Liver (tissue), 9 donors: ENCODE measurements around the gene VWA7. TPM values are rescaled to one million over a fixed set of nuclear protein-coding genes. Genes with fewer than 3 reads are reported as not detected.

ENCODE experiments used
- DNase-seq: peaks from one replicate; pipeline ENCODE4 v3.0.0-alpha.2; 2017; ENCODE audit warnings: low spot score
- H3K27ac ChIP-seq, 2 donors: one replicate each; pipeline ENCODE4 v1.7.0; 2013; ENCODE audit warnings: inconsistent platforms in 2 of 2, low read length in 2 of 2, control low read depth in 1 of 2, low read depth in 1 of 2, mild to moderate bottlenecking in 1 of 2
- H3K27me3 ChIP-seq, 4 donors: one replicate each; pipeline versions ENCODE4 v1.6.1 to v1.7.0; 2013; ENCODE audit warnings: low read length in 3 of 4, inconsistent platforms in 1 of 4, mild to moderate bottlenecking in 1 of 4, moderate library complexity in 1 of 4; ENCODE audit not compliant: control insufficient read depth in 4 of 4, insufficient read depth in 4 of 4
- H3K36me3 ChIP-seq, 4 donors: one replicate each; pipeline versions ENCODE4 v1.6.1 to v1.7.0; 2013; ENCODE audit warnings: low read length in 3 of 4, mild to moderate bottlenecking in 3 of 4, low read depth in 1 of 4, moderate library complexity in 1 of 4; ENCODE audit not compliant: control insufficient read depth in 4 of 4, insufficient read depth in 3 of 4
- H3K4me1 ChIP-seq, 4 donors: one replicate each; pipeline versions ENCODE4 v1.6.1 to v1.7.0; 2013; ENCODE audit warnings: low read length in 3 of 4, mild to moderate bottlenecking in 3 of 4, moderate library complexity in 1 of 4; ENCODE audit not compliant: control insufficient read depth in 4 of 4, insufficient read depth in 4 of 4
- H3K4me3 ChIP-seq, 3 donors: one replicate each; pipeline versions ENCODE4 v1.6.1 to v1.7.0; 2013; ENCODE audit warnings: low read length in 3 of 3, control low read depth in 1 of 3, low read depth in 1 of 3, mild to moderate bottlenecking in 1 of 3
- H3K9ac ChIP-seq, 2 donors: one replicate each; pipeline ENCODE4 v1.7.0; 2013; ENCODE audit warnings: low read length in 2 of 2, mild to moderate bottlenecking in 2 of 2, moderate library complexity in 2 of 2, control low read depth in 1 of 2, low read depth in 1 of 2
- H3K9me3 ChIP-seq, 4 donors: one replicate each; pipeline versions ENCODE4 v1.6.1 to v1.7.0; 2013; ENCODE audit warnings: low read length in 3 of 4; ENCODE audit not compliant: control insufficient read depth in 4 of 4
- EGR1 ChIP-seq, 2 donors: IDR thresholded peaks; 2 replicates each; pipeline ENCODE4 v1.6.1; 2016 to 2018; ENCODE audit warnings: antibody characterized with exemption in 2 of 2, low read depth in 2 of 2
- FOXA1 ChIP-seq: IDR thresholded peaks from 2 replicates; pipeline ENCODE4 v1.6.1; 2016; ENCODE audit warnings: antibody characterized with exemption
- GABPA ChIP-seq, 2 donors: IDR thresholded peaks in 1 of 2; conservative IDR thresholded peaks in 1 of 2; 2 replicates each; pipeline ENCODE4 v1.6.1; 2016; ENCODE audit warnings: antibody characterized with exemption in 2 of 2, mild to moderate bottlenecking in 1 of 2, moderate library complexity in 1 of 2
- HNF4A ChIP-seq, 2 donors: conservative IDR thresholded peaks; 2 replicates each; pipeline ENCODE4 v1.6.1; 2016; ENCODE audit warnings: antibody characterized with exemption in 2 of 2, mild to moderate bottlenecking in 2 of 2
- HNF4G ChIP-seq: IDR thresholded peaks from 2 replicates; pipeline ENCODE4 v1.6.1; 2016; ENCODE audit warnings: antibody characterized with exemption
- JUND ChIP-seq, 2 donors: IDR thresholded peaks; 2 replicates each; pipeline ENCODE4 v1.6.1; 2016; ENCODE audit warnings: antibody characterized with exemption in 2 of 2
- RAD21 ChIP-seq, 2 donors: IDR thresholded peaks; 2 replicates each; pipeline ENCODE4 v1.6.1; 2016; ENCODE audit warnings: antibody characterized with exemption in 2 of 2, mild to moderate bottlenecking in 2 of 2
- RXRA ChIP-seq, 2 donors: IDR thresholded peaks; 2 replicates each; pipeline ENCODE4 v1.6.1; 2017 to 2018; ENCODE audit warnings: antibody characterized with exemption in 2 of 2, mild to moderate bottlenecking in 1 of 2
- YY1 ChIP-seq: IDR thresholded peaks from 2 replicates; pipeline ENCODE4 v1.6.1; 2016; ENCODE audit warnings: antibody characterized with exemption, mild to moderate bottlenecking
- WGBS: extraction: QIAGEN DNeasy Blood & Tissue Kit; methylation state at CpG from one replicate; pipeline ENCODE4 v1.1.7; 2013; 5-methylcytosine and 5-hydroxymethylcytosine counted together
- polyA plus RNA-seq, 2 donors: library from polyadenylated mRNA; stranded (reverse) in 1 of 2; unstranded in 1 of 2; fragments of 200-250 nt in 1 of 2; fragments of >200 nt in 1 of 2; fragmentation: Nextera tagmentation in 1 of 2; extraction: Ambion mirVana in 1 of 2; gene quantifications; one replicate each; pipeline versions ENCODE4 v1.2.1 to v1.2.3, GENCODE V29; 2013 to 2015
- total RNA-seq, 2 donors: library from RNA; depleted of rRNA; stranded (reverse); fragments of >200 nt; gene quantifications; one replicate each; pipeline ENCODE4 v1.2.3, GENCODE V29; 2014
- TF ChIP-seq, protein P1 (sequence below): fragments of 150-350 bp; IDR thresholded peaks from 2 replicates; pipeline ENCODE4 v1.5.1; 2017; ENCODE audit warnings: improper control_type of control experiment, low read depth, low read length; ENCODE audit not compliant: missing input control
- TF ChIP-seq, protein P2 (sequence below): IDR thresholded peaks from 2 replicates; pipeline ENCODE4 v1.6.1; 2016; ENCODE audit warnings: antibody characterized with exemption, mild to moderate bottlenecking
- TF ChIP-seq, protein P3 (sequence below): IDR thresholded peaks from 2 replicates; pipeline ENCODE4 v1.6.1; 2016; ENCODE audit warnings: antibody characterized with exemption
- TF ChIP-seq, protein P4 (sequence below): IDR thresholded peaks from 2 replicates; pipeline ENCODE4 v1.6.1; 2016; ENCODE audit warnings: antibody characterized with exemption
- TF ChIP-seq, protein P5 (sequence below): IDR thresholded peaks from 2 replicates; pipeline ENCODE4 v1.6.1; 2016; ENCODE audit warnings: antibody characterized with exemption
- donor health status: healthy.
- donor health status: healthy.
- donor health status: healthy.
- donor health status: healthy.
- donor health status: healthy.

VWA7 gene
- total and polyA plus RNA-seq, 4 donors = 0.17 to 2.0 (median 0.92) TPM

DNA sequence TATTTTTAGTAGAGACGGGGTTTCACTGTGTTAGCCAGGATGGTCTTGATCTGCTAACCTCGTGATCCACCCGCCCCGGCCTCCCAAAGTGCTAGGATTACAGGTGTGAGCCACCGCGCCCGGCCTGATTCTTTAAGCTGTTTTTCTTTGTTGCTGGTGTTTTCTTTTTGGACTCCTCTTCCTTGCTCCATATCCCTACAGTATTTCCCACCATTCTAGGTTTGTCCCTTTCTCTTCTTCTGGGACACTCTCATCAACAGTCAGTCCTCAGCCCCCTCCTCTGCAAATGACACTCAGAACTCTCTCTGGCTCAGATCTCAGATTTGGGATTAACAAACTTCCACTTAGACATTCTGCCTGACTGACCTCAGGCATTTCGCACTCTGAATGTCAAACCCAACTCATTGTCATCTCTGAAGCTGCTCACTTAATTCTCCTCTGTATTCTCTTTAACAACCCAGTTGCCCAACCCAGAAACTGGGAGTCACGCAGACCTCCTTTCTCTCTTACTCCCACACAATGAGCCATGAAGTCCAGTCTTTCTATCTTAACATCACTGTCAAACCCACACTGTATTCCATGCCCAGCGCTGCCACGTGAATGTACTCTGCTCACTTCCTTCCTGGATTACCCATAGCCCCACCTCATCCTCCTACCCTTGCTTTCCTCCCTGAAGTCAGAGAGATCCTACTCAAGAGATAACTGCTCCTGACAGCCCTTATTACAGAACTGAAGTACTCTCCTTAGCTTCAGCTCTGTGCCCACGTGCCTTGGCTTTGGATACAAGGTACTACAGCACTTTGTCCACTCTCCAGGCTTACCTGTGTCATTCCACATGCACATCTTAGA is 51.4 kb downstream of the VWA7 start:
- no peaks in the 10 kb centered on the region for H3K9me3 ChIP-seq
- H3K9ac ChIP-seq = no peak overlapping the region
- H3K36me3 ChIP-seq = peaks cover 0 to 9% (median 2%) of the 10 kb centered on the region in 4 donors
- H3K4me1 ChIP-seq = peaks cover 3 to 17% (median 10%) of the 10 kb centered on the region in 4 donors
- no peak overlapping the region for H3K27ac ChIP-seq
- H3K27me3 ChIP-seq = no peaks in the 10 kb centered on the region
- DNase-seq = no peak
- no peak for TF ChIP-seq JUND (IDR thresholded peaks at IDR 0.05)
- TF ChIP-seq RXRA (IDR thresholded peaks at IDR 0.05) = no peak
- no peak for TF ChIP-seq YY1
- no peak overlapping the region for H3K4me3 ChIP-seq
- WGBS = 88% methylated on average over 12 of the region's 12 CpGs

DNA sequence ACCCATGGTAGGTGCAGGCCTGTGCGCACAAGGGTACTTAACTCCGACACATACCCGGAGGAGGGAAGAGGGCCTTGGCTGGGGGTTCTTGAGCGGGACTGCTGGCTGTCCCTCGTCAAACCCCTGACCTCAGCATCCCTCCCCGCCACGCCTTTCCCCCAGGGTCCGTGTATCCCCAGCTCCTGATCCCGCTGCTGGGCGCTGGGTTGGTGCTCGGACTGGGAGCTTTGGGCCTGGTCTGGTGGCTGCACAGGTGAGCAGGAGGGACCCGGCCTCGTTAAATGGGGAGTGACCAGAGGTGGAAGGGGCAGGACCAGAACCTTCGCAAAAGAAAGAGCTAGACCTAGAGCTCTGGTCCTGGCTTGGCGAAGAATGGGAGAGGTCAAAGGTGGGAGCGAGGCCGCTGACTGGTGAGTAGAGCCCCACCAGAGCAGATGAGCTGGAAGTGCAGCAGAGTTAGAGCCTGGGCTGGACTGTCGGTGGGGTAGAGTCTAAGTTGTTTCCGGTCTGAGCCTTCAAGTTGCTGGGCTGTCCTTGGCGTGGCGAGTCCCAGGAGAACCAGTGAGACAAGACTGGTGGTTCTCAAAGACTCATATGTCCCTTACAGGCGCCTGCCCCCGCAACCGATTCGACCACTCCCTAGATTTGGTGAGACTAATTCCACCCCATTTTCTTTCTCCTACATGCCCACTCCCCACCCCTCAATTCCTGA is 53.0 kb downstream of the VWA7 start:
- H3K4me1 ChIP-seq = peaks cover 3 to 13% (median 6%) of the 10 kb centered on the region in 4 donors
- H3K27me3 ChIP-seq = no peaks in the 10 kb centered on the region
- 94% methylated on average over 25 of the region's 25 CpGs for WGBS
- peaks cover 0 to 8% (median 2%) of the 10 kb centered on the region in 4 donors for H3K36me3 ChIP-seq
- no peak overlapping the region for H3K27ac ChIP-seq
- H3K9ac ChIP-seq = no peak overlapping the region
- TF ChIP-seq HNF4A (conservative IDR thresholded peaks at IDR 0.05) = no peak
- TF ChIP-seq JUND (IDR thresholded peaks at IDR 0.05) = no peak
- TF ChIP-seq, protein P1, sequence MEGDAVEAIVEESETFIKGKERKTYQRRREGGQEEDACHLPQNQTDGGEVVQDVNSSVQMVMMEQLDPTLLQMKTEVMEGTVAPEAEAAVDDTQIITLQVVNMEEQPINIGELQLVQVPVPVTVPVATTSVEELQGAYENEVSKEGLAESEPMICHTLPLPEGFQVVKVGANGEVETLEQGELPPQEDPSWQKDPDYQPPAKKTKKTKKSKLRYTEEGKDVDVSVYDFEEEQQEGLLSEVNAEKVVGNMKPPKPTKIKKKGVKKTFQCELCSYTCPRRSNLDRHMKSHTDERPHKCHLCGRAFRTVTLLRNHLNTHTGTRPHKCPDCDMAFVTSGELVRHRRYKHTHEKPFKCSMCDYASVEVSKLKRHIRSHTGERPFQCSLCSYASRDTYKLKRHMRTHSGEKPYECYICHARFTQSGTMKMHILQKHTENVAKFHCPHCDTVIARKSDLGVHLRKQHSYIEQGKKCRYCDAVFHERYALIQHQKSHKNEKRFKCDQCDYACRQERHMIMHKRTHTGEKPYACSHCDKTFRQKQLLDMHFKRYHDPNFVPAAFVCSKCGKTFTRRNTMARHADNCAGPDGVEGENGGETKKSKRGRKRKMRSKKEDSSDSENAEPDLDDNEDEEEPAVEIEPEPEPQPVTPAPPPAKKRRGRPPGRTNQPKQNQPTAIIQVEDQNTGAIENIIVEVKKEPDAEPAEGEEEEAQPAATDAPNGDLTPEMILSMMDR = no peak
- TF ChIP-seq, protein P2, sequence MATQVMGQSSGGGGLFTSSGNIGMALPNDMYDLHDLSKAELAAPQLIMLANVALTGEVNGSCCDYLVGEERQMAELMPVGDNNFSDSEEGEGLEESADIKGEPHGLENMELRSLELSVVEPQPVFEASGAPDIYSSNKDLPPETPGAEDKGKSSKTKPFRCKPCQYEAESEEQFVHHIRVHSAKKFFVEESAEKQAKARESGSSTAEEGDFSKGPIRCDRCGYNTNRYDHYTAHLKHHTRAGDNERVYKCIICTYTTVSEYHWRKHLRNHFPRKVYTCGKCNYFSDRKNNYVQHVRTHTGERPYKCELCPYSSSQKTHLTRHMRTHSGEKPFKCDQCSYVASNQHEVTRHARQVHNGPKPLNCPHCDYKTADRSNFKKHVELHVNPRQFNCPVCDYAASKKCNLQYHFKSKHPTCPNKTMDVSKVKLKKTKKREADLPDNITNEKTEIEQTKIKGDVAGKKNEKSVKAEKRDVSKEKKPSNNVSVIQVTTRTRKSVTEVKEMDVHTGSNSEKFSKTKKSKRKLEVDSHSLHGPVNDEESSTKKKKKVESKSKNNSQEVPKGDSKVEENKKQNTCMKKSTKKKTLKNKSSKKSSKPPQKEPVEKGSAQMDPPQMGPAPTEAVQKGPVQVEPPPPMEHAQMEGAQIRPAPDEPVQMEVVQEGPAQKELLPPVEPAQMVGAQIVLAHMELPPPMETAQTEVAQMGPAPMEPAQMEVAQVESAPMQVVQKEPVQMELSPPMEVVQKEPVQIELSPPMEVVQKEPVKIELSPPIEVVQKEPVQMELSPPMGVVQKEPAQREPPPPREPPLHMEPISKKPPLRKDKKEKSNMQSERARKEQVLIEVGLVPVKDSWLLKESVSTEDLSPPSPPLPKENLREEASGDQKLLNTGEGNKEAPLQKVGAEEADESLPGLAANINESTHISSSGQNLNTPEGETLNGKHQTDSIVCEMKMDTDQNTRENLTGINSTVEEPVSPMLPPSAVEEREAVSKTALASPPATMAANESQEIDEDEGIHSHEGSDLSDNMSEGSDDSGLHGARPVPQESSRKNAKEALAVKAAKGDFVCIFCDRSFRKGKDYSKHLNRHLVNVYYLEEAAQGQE = no peak
- TF ChIP-seq RAD21 (IDR thresholded peaks at IDR 0.05) = no peak
- no peak for TF ChIP-seq EGR1 (IDR thresholded peaks at IDR 0.05; ENCODE audit: low read depth in 2 of 2)
- no peak for TF ChIP-seq GABPA (IDR thresholded peaks at IDR 0.05 in 1 of 2, conservative IDR thresholded peaks at IDR 0.05 in 1 of 2)
- TF ChIP-seq, protein P3, sequence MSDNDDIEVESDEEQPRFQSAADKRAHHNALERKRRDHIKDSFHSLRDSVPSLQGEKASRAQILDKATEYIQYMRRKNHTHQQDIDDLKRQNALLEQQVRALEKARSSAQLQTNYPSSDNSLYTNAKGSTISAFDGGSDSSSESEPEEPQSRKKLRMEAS = no peak
- no peak for TF ChIP-seq FOXA1
- TF ChIP-seq HNF4G = no peak
- TF ChIP-seq, protein P4, sequence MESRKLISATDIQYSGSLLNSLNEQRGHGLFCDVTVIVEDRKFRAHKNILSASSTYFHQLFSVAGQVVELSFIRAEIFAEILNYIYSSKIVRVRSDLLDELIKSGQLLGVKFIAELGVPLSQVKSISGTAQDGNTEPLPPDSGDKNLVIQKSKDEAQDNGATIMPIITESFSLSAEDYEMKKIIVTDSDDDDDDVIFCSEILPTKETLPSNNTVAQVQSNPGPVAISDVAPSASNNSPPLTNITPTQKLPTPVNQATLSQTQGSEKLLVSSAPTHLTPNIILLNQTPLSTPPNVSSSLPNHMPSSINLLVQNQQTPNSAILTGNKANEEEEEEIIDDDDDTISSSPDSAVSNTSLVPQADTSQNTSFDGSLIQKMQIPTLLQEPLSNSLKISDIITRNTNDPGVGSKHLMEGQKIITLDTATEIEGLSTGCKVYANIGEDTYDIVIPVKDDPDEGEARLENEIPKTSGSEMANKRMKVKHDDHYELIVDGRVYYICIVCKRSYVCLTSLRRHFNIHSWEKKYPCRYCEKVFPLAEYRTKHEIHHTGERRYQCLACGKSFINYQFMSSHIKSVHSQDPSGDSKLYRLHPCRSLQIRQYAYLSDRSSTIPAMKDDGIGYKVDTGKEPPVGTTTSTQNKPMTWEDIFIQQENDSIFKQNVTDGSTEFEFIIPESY = no peak
- no peak for TF ChIP-seq YY1
- TF ChIP-seq RXRA (IDR thresholded peaks at IDR 0.05) = no peak
- TF ChIP-seq, protein P5, sequence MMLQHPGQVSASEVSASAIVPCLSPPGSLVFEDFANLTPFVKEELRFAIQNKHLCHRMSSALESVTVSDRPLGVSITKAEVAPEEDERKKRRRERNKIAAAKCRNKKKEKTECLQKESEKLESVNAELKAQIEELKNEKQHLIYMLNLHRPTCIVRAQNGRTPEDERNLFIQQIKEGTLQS = no peak
- H3K9me3 ChIP-seq = no peaks in the 10 kb centered on the region
- H3K4me3 ChIP-seq = no peak overlapping the region
- no peak for DNase-seq
